GM18505 (cell line): ENCODE measurements around the gene JAZF1.

Source experiments
- ATAC-seq: cut with Tn5 transposase; IDR thresholded peaks from one replicate; pipeline ENCODE4 v1.9.1; 2021; ENCODE audit not compliant: unreplicated experiment
- POLR2A ChIP-seq: IDR thresholded peaks from 4 replicates; pipeline ENCODE4 v1.6.1; 2011; ENCODE audit warnings: borderline replicate concordance; ENCODE audit not compliant: insufficient read depth, insufficient read length; ENCODE audit errors: extremely low read depth

The JAZF1 gene

DNA sequence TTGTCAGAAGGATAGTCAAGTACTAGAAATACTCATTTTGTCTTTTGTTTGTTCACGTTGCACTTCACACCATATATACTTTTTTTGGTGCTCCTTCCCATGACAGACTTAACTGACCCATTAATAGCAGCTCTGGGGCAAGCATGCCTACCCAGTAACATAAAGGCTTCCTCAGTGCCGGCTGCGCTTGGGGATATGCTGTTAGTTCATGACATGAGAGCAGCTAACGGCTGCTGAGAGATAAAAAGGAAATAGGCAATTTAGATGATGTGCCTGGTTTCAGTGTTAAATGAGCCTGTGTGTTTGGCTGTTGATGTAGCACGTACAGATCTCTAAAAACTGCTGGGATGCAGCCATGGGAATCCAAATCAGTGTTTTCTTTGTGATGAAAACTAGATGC lies 354.2 kb downstream of the JAZF1 start:
- no peak for ATAC-seq
- TF ChIP-seq POLR2A = no peak

DNA sequence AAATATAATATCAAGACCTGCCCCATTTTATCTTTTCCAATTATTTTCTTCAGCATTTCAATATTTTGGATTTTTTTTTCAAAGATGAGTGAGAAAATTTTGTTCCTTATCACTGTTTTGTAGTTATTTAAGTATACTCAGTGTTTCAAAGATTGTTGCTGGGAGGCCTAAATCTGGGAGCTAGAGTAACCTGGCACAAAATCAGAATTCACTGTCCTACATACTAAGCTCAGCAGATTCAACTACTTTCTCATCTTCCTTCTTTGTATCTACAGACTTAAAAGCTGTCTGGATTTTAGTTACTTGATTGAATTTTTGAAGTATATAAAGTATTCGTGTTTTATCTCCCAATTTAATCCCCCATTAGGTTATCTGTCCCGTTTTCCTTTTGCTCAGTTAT lies 354.7 kb downstream of the JAZF1 start:
- no peak for TF ChIP-seq POLR2A
- no peak for ATAC-seq

DNA sequence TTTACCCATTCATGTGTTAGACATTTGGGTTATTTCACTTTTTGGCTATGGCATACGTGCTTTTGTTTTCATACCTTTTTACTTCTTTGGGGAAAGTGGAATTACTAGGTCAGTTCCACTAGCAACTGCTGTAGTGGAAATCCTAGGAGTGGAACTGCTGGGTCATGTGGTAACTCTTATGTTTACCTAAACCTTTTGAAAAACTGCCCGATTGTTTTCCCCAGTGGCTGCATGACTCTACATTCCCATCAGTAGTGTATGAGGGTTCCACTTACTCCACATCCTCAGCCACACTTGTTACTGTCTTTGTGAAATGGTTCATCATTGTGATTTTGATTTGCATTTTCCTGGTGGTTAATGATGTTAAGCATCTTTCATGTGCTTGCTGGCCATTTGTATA lies 358.4 kb downstream of the JAZF1 start:
- TF ChIP-seq POLR2A = no peak
- ATAC-seq = no peak

DNA sequence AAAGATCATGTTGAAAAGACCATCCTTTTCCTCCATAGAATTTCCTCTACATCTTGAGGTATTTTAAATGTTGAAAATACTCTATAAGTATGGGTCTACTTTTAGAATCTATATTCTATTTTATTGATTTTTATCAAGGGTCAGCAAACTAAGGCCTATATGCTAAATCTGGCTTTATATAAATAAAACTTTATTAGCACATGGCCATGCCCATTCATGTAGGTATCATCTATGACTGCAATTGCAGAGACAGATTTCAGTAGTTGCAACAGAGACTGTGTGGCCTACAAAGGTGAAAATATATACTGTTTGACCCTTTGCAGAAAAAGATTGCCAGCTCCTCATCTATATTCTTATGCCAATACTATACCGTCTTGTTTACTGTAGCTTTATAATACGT lies 367.9 kb downstream of the JAZF1 start:
- TF ChIP-seq POLR2A = no peak
- no peak for ATAC-seq

DNA sequence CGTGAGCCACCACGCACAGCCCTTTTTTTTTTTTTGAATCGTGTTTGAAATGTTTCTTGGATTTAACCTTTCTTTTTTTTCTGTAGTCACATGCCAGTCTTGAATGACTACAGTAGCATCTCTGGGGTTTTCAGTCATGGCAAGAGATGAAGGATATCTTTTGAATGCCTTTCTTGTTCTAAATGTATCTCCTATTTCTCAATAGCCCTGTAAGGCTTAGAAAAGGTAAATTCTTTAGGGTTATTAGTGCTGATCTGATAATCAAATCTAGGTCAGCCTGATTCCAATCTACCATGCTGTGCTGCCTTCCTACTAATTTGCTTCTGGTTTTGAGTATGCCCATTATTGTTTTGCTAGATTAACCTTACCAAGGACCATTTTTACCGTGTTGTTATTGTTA lies 370.4 kb downstream of the JAZF1 start:
- ATAC-seq = no peak
- TF ChIP-seq POLR2A = no peak

DNA sequence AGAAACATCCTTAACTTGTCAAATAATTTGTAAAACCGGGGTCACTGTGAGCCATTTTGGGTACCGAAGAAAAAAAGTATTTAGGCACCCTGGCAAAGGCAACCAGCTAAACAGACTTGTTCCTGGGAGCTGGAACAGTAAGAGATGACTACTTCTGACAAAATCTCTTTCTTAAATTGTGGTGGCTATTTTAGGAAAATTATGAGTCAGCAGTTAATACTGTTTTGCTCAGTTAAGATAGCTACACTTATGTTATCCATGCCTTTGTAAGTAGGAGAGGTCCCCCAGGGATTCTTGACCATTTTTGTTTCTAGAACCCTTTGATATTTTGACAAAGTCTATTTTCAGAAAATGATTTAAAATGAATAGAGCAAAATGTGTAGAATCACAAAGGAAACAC lies 372.0 kb downstream of the JAZF1 start:
- no peak for TF ChIP-seq POLR2A
- no peak for ATAC-seq

DNA sequence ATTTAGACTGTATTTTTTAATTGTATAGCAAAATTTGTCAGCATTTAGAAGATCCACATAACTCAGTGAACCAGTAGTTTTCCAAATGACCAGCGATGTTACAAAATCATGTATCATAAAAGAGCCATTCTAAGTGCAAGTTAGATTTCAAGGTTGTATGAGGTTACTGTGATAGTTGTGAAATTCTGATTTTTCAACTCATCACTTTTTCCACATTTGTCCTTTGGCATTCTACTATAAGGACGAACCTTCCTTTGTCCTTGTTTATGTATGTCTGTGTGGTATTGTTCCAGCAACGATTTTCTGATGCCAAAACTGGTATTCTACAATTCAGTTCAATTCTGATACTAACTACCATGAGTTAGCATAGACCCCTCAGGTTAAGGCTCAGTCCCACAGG lies 376.5 kb downstream of the JAZF1 start:
- ATAC-seq = no peak
- TF ChIP-seq POLR2A = no peak

DNA sequence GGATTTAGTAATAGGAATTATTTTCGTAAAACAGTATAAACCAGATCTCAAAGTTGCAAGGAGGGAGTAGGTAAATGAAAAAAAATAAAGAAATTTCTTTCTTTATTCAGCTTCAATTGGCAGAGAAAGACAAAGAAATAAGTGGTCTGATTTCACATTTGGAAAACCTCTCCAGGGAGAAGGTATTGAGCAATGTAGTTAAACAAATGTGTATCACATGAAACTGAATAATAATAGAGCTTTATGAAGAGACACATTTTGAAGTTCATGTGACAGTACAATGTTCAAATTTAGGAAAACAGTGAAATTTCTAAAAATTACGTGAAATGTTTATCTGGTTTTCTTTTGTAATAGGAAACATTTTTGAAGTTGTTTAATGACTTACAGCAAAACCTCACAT lies 377.6 kb downstream of the JAZF1 start:
- no peak for TF ChIP-seq POLR2A
- ATAC-seq = no peak

DNA sequence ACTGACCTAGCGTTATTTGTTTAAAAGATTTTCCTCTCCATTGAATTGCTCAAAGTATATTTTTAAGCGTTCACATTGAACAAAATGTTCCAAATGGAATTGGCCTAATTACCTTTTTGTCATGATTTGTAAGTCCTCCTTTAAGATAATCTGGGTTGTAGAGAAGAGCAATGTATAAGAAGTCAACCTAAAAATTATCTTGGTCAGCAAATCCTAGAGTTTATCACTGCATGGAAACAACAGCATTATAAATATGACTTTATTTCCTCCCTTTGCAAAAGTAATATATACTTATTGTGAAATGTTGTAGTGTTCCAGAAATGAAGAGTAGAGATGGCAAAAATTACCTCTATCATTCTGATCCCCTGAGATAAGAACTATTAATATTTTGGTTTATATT lies 381.4 kb downstream of the JAZF1 start:
- no peak for ATAC-seq
- TF ChIP-seq POLR2A = no peak

DNA sequence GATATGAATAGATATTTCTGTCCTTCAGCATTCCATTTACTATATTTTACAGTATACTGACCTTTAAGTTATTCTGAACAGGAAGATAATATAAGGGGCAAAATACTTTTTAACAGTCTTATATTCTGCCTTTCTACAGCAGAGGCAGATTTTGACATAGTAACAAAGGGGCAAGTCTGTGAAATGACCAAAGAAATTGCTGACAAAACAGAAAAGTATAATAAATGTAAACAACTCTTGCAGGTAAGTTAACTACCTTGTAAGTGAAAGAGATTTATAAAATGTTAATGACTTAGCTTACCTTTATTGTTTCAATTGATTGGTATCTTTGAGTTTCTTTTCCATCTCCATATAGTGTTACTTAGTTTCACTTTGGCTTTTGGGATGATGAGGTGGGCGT lies 384.6 kb downstream of the JAZF1 start:
- no peak for TF ChIP-seq POLR2A
- ATAC-seq = no peak

DNA sequence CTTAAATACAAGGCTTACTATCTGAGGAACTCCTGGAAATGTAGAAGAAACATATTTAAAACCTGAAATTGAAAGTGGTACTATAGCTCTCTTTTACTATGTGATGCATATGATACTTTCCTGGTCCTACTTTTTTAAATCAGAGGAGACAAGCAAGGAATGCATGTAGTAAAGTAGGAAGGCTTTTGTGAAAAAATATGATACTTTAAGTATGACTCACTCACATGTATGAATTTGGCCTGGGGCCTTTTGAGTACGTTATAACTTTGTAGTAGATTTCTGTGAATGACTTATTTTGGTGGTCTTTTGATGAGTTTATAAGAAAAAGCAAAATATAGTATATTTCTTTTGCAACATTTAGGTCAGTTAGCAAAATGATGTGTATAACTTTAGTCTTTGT lies 386.8 kb downstream of the JAZF1 start:
- ATAC-seq = no peak
- no peak for TF ChIP-seq POLR2A

DNA sequence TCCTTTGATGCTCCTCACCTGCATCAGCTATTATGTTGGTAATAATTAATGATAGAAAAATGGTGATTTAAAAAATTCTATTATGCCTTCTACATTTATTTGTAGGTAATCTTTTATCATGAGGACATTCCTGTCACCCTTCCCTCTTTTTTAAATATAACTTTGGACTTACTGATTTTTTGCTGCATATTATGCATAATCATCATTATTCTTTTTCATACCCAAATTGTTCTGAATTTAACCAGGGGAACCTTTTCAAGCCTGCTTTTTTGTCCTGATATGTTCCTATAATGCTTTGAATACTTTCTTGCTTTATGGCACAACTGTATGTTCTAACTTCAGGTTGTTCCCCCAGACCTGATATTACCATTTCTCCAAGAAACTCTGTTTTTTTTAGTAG lies 392.2 kb downstream of the JAZF1 start:
- no peak for TF ChIP-seq POLR2A
- ATAC-seq = no peak

DNA sequence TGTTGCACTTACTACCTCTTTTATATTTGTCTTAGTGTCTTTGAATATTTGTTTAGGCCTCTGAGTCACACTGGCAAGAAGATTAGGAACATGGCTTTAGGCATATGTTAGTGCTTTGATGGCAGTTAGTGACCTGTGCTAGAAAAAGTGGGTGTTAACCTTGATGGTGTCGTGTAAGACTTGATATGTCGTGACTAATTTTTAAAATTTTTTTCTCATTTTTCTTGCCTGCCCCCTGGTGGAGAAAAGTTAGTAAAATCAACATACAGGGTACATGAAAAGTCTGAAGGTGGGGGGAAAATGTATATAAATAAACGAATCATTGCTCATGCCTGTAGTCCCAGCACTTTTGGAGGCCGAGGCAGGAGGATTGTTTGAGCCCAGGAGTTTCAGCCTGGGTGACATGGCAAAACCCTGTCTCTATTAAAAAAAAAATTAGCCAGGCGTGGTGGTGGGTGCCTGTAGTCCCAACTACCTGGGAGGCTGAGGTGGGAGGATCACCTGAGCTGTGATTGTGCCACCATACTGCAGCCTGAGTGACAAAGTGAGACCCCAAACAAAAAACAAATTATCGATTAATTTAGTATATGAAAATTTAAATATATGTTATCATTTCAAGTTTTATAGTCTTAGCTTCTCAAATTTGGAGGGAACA lies 396.1 kb downstream of the JAZF1 start:
- TF ChIP-seq POLR2A = no peak
- no peak for ATAC-seq

DNA sequence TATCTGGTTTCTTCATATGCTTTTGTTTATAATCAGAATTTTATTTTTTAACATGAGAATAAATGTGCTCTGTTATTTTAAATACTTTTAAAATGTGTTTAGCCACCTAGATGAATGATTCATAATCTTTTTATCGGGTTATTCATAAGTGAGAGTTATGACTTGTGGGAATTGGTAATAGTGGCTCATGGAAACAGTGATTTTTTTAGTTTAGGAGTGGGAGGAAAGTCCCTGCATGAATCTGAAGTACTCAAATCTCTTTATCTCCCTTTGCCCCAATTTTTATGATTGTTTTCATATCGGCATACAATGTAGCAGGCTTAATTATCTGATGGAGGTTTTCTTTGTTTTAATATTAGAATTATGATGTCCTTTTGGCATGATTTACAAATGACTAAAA lies 397.7 kb downstream of the JAZF1 start:
- no peak for ATAC-seq
- TF ChIP-seq POLR2A = no peak

DNA sequence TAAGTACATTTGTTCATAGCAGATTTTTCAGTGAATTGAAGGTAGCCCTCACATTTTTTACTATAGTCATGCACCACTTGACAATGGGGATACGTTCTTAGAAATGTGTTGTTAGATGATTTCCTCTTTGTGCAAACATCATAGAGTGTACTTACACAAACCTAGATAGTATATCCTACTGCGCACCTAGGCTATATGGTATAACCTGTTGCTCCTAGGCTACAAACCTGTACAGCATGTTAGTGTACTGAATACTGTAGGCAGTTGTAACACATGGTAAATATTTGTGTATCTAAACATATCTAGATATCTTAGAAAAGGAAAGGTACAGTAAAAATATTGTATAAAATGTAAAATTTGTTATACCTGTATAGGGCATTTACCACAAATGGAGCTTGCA lies 399.4 kb downstream of the JAZF1 start:
- TF ChIP-seq POLR2A = no peak
- ATAC-seq = no peak
